Measurements from ENCODE around the gene BLACAT1. TPM values are rescaled to one million over a fixed set of nuclear protein-coding genes. Genes with fewer than 3 reads are reported as not detected.
"Not testable (repeated sequence)": the region's sequence is repeated elsewhere in the genome, so short reads cannot be mapped to it uniquely, and the experiment has no call there.

The BLACAT1 gene
- total and polyA plus RNA-seq, 2 of the 13 experiments (the other 11 are each of a cell fraction or from before 2014, with no cell fraction given) = 1.2 to 2.8 TPM

GRCh38 chr1:205484985-205485967, 29.4 kb upstream of the BLACAT1 start (continued):
- TF ChIP-seq AHDC1 (CRISPR knock-in tag; IDR thresholded peaks at IDR 0.05; ENCODE audit: borderline replicate concordance) (no peak; the same call in 1 of the 2 replicates), EED (CRISPR knock-in tag; IDR thresholded peaks at IDR 0.05) (no peak), ZSCAN30 (CRISPR knock-in tag; IDR thresholded peaks at IDR 0.05) (no peak), TAF1 (CRISPR knock-in tag; IDR thresholded peaks at IDR 0.05) (no peak)

DNA sequence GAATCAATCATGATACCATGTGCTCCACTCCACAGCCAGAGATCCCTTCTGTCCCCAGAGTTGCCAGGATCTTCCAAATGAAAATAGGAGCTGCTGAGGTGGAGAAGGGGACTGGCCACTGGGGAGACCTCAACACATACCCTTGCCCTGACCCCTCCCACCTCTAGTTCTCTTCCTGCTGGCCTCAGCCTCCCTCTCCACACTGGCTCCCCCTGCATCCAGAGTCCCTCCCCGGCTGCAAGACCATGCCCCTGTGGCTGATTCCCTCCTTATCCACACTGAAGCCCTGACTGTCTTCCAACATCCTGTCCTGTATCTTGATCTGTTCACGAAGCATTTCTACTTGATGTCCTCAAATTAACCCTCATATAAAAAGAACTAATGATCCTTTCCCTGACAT, 27.5 kb upstream of the BLACAT1 start:
- H3K27me3 ChIP-seq (ENCODE audit: control insufficient read depth in 1 of 2, insufficient read depth in 2 of 2, low read length in 2 of 2) = peaks cover 7 to 14% of the 10 kb centered on the region in 2 experiments; a peak in 3 of 5 replicates
- H2AFZ ChIP-seq (ENCODE audit: low read length) = no peak overlapping the region
- no TSS peak for BruUV-seq (replicated peaks)
- H3K4me1 ChIP-seq (ENCODE audit: insufficient read depth, low read length) = peaks cover 12% of the 10 kb centered on the region
- no peak overlapping the region for H3K9ac ChIP-seq (ENCODE audit: insufficient read depth, low read depth, low read length)
- no peaks in the 10 kb centered on the region for H3K9me3 ChIP-seq (ENCODE audit: low read length)
- ChIA-PET CTCF (ENCODE audit: low intra/inter-chr PET ratio, low total read pairs) (no interaction called here), POLR2A (no interaction called here)
- H3K27ac ChIP-seq (ENCODE audit: extremely low read length, insufficient read depth, low read length) = no peak overlapping the region
- in situ Hi-C loops (cut with HindIII; ENCODE audit: extremely low pct_ligation_motif_present, low pct_unique_long_range_greater_than_20kb) = no loop called here
- ATAC-seq (no peak), DNase-seq (ENCODE audit: low spot score) (no peak), FAIRE-seq (no peak)
- H3K36me3 ChIP-seq (replicated peaks in 1 of 2; ENCODE audit: control insufficient read depth in 1 of 2, insufficient read depth in 2 of 2, low read length in 2 of 2) = no peaks in the 10 kb centered on the region
- no peak for TF ChIP-seq PHF5A (CRISPR knock-in tag; IDR thresholded peaks at IDR 0.05; ENCODE audit: low read depth, unreplicated experiment)
- no peak for TF ChIP-seq HDAC2 (CRISPR knock-in tag; IDR thresholded peaks at IDR 0.05)
- no peak overlapping the region for H3K4me2 ChIP-seq (ENCODE audit: low read depth, low read length)
- no peaks in the 10 kb centered on the region for H3K79me2 ChIP-seq (ENCODE audit: insufficient read depth, low read length)
- intact Hi-C loops (cut with micrococcal nuclease; ENCODE audit: unreplicated experiment) = no loop called here
- no peak overlapping the region for H3K4me3 ChIP-seq (replicated peaks in 1 of 3; ENCODE audit: insufficient read depth in 1 of 3, low read depth in 2 of 3, low read length in 3 of 3)
- H4K20me1 ChIP-seq (ENCODE audit: insufficient read depth, low read length) = no peaks in the 10 kb centered on the region
- 9% methylated on average over 2 of the region's 2 CpGs for WGBS (ENCODE audit: low lambda C conversion rate)

- FAIRE-seq; H3K9ac ChIP-seq (ENCODE audit: insufficient read depth, low read depth, low read length); CTCF ChIA-PET (ENCODE audit: low intra/inter-chr PET ratio, low total read pairs); H3K27ac ChIP-seq (ENCODE audit: extremely low read length, insufficient read depth, low read length); H3K4me2 ChIP-seq (ENCODE audit: low read depth, low read length); H3K4me3 ChIP-seq (replicated peaks in 1 of 3; ENCODE audit: insufficient read depth in 1 of 3, low read depth in 2 of 3, low read length in 3 of 3); BruUV-seq (replicated peaks); POLR2A ChIA-PET; DNase-seq (ENCODE audit: low spot score); H4K20me1 ChIP-seq (ENCODE audit: insufficient read depth, low read length); H2AFZ ChIP-seq (ENCODE audit: low read length); H3K9me3 ChIP-seq (ENCODE audit: low read length); in situ Hi-C loops (cut with HindIII; ENCODE audit: extremely low pct_ligation_motif_present, low pct_unique_long_range_greater_than_20kb); ATAC-seq; intact Hi-C loops (cut with micrococcal nuclease; ENCODE audit: unreplicated experiment); H3K36me3 ChIP-seq (replicated peaks in 1 of 2; ENCODE audit: control insufficient read depth in 1 of 2, insufficient read depth in 2 of 2, low read length in 2 of 2); H3K79me2 ChIP-seq (ENCODE audit: insufficient read depth, low read length): not testable (repeated sequence)
- Histone ChIP-seq H3K27me3 (ENCODE audit: control insufficient read depth in 1 of 2, insufficient read depth in 2 of 2, low read length in 2 of 2) (peaks cover 7 to 14% of the 10 kb centered on the region in 2 experiments; a peak in 3 of 5 replicates), H3K4me1 (ENCODE audit: insufficient read depth, low read length) (peaks cover 12% of the 10 kb centered on the region)
- WGBS (ENCODE audit: low lambda C conversion rate) = 58% methylated on average over 11 of the region's 11 CpGs
Observed at GRCh38 chr1:205482587-205482986, 26.7 kb upstream of the BLACAT1 start.

Measured in HepG2 (cell line).